GM13977 (cell line): ENCODE results near the gene SVIP.
A peak's percentile ranks its signal among the peaks of the same experiment; 100 is the strongest.

Experiments used
- DNase-seq: peaks from one replicate; pipeline ENCODE4 v3.0.0; 2012; ENCODE audit warnings: low spot score
- CTCF ChIP-seq: IDR thresholded peaks from 2 replicates; pipeline ENCODE4 v1.5.1; 2012; ENCODE audit warnings: mild to moderate bottlenecking, control low read depth; ENCODE audit not compliant: insufficient read depth; ENCODE audit errors: extremely low read depth, missing control alignments
- in situ Hi-C: fragments of 300-500 bp; cut with MboI; formaldehyde crosslinking; loops from one replicate; pipeline ENCODE4 v1.12.0; 2022; ENCODE audit warnings: low sequenced_read_pairs, low pct_unique_long_range_greater_than_20kb, mixed read lengths, inconsistent platforms; ENCODE audit not compliant: unreplicated experiment

SVIP gene

DNA sequence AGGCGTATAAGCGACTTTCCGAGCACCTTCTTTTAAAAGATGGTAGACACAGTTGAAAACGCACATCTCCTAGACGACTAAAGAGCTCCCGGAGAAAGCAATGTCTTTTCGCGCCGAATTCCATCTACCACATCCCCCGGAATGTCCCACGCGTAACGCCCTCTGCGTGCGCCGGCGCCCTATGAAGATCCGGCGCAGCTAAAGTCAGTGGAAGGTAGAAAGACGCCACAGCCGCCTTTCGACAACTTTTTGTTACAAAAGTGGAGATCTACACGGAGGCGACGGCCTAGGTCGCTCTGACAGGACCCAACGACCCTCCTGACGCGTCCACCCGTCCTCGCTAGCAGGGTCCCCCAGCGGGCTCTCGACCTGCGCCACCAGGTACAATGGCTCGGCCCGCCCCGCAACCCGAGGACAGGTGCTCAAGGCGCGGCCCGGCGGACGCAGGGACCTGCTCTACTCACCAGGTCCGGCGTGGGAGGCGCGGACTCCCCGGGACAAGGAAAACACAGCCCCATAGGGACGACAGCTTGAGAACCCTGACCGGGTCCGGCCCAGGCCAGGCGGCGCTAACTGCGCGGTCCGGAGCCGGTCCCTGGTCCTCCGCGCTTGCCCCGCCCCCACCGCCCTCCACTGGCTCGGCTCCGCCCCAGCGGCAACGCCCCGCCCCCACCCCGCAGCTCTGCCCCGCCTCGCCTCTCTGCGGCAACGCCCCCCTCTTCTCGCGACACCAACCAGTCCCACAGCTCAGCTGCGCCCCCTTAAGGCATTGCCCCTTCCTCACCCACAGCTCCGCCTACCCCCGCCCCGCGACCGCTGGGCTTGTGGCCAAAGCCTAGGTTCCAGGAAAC lies at the start of gene SVIP:
TSS of gene SVIP (minus strand) at position 571 of the 851 bp plus-strand sequence. CDS start at position 518, 53 bp downstream.
- TF ChIP-seq CTCF: peak; percentile 94
- peak; percentile 91 for DNase-seq
- in situ Hi-C loops: no loop called here

GRCh38 chr11:22878604-22879003 lies 49.0 kb upstream of the SVIP start:
- TF ChIP-seq CTCF: no peak
- DNase-seq: no peak
- in situ Hi-C loops: no loop called here

- TF ChIP-seq CTCF: no peak
- in situ Hi-C loops: no loop called here
Measured at GRCh38 chr11:22878039-22878438, 48.4 kb upstream of the SVIP start.

DNA sequence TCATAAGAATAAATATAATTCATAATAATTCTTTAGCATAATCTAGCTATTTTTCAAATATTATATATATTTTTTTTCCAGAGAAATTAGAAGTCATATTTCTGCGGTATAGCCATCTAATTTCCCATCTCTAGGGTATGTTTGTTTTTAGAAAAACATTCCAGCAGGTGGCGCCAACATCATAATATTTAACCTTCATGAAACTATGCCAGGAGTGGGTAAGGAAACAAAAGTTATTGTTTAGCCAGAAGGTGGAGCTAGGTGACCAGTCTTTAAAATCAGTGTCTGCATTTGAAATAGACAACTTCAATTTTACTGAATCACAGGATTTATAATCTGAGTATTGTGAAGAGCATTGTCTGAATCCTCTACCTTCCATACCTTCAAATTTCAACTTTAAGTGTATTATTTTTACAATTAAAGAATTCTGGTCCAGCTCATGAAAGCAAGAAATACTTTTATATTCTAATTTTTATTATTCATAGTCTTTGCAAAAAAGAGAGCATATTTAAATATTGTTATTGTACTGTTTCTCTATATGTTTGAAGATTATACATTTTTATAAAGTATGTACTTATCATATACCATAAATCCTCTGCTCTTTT lies 46.4 kb upstream of the SVIP start:
- in situ Hi-C loops: no loop called here
- peak; percentile 78 for TF ChIP-seq CTCF
- DNase-seq: peak; percentile 57

More at GRCh38 chr11:22878039-22878438, 48.4 kb upstream of the SVIP start:
- no peak for DNase-seq

DNA sequence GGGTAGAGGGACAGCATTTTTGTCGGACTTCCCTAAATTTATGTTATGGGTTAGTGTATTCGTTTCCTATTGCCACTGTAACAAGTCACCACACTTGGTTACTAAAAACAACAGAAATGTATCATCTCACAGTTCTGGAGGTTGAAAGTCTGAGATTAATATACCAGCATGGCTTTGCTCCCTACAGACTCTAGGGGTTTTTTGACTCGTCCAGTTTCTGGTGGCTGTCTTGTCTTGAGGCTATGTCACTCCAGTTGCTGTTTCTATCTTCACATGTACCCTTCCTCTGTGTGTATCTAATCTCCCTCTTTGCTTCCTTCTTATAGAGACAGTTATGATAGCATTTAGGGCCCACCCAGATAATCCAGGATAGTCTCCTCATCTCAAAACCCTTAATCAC lies 39.7 kb upstream of the SVIP start:
- TF ChIP-seq CTCF: no peak
- in situ Hi-C loops: no loop called here
- no peak for DNase-seq

- TF ChIP-seq CTCF: no peak
- no peak for DNase-seq
- in situ Hi-C loops: no loop called here
Measured at GRCh38 chr11:22860241-22860640, 30.6 kb upstream of the SVIP start, which contains the start of gene CCDC179. Gene CCDC179, minus strand, starts transcription at chr11:22860474. Its CDS starts 53 bp downstream, at chr11:22860421.
